ENCODE results near the gene C16orf95.
A peak's percentile ranks its signal among the peaks of the same experiment; 100 is the strongest.
"Not testable (repeated sequence)": the region's sequence is repeated elsewhere in the genome, so short reads cannot be mapped to it uniquely, and the experiment has no call there.

C16orf95 gene

GRCh38 chr16:87316923-87317749, at the start of gene C16orf95:
C16orf95 (minus strand) TSS chr16:87317392; CDS start chr16:87317242, 150 bp downstream.
- peak; percentile 69 to 97 (median 92) for DNase-seq

- no peak for DNase-seq
These were observed 49.7 kb upstream of the C16orf95 start for GRCh38 chr16:87366930-87367329.

GRCh38 chr16:87366288-87366687, 49.1 kb upstream of the C16orf95 start:
- DNase-seq = no peak

GRCh38 chr16:87365021-87365713, 48.0 kb upstream of the C16orf95 start:
- DNase-seq = no peak

- peak in 1 of 14 donors; percentile 95 for DNase-seq
These were observed 46.7 kb upstream of the C16orf95 start for GRCh38 chr16:87363771-87364455.

- DNase-seq = not testable (repeated sequence)
These were observed 45.8 kb upstream of the C16orf95 start for GRCh38 chr16:87362828-87363559.

- DNase-seq = no peak
These were observed 44.9 kb upstream of the C16orf95 start for GRCh38 chr16:87361916-87362619.

GRCh38 chr16:87360862-87361610, 43.8 kb upstream of the C16orf95 start:
- DNase-seq = no peak

- DNase-seq = no peak
These were observed 41.9 kb upstream of the C16orf95 start for GRCh38 chr16:87359121-87359520.

- no peak for DNase-seq
These were observed 41.5 kb upstream of the C16orf95 start for GRCh38 chr16:87358696-87359095.

GRCh38 chr16:87358250-87358649, 41.1 kb upstream of the C16orf95 start:
- DNase-seq = peak in 1 of 14 donors; percentile 97

- no peak for DNase-seq
These were observed 39.3 kb upstream of the C16orf95 start for GRCh38 chr16:87356491-87356853.

GRCh38 chr16:87353613-87354012, 36.4 kb upstream of the C16orf95 start:
- DNase-seq = no peak

- no peak for DNase-seq
These were observed 35.6 kb upstream of the C16orf95 start for GRCh38 chr16:87352818-87353217.

GRCh38 chr16:87351320-87351698, 34.1 kb upstream of the C16orf95 start:
- peak in 1 of 14 donors; percentile 73 for DNase-seq

- DNase-seq = peak in 4 of 14 donors; percentile 10 to 72 (median 32)
These were observed 33.6 kb upstream of the C16orf95 start for GRCh38 chr16:87350681-87351319.

- DNase-seq = no peak
These were observed 32.8 kb upstream of the C16orf95 start for GRCh38 chr16:87350031-87350430.

- no peak for DNase-seq
These were observed 31.5 kb upstream of the C16orf95 start for GRCh38 chr16:87348616-87349157.

GRCh38 chr16:87347932-87348615, 30.9 kb upstream of the C16orf95 start:
- DNase-seq = no peak

Measured in C1 segment of cervical spinal cord (tissue), 14 donors.